HL-60 (cell line): ENCODE results near the gene SLC46A1.

Experiments
- DNase-seq, 2 experiments: peaks; one replicate each; pipeline ENCODE4 v3.0.0-alpha.2; 2010 to 2020; ENCODE audit warnings: low read depth in 1 of 2, low spot score in 1 of 2
- H3K27ac ChIP-seq: fragments of 250-450 bp; sonication (Bioruptor Pico); replicated peaks from 2 replicates; pipeline ENCODE4 v1.5.1; 2020; ENCODE audit warnings: mild to moderate bottlenecking, moderate library complexity
- H3K27me3 ChIP-seq: fragments of 250-450 bp; sonication (Bioruptor Pico); 2 replicates; pipeline ENCODE4 v1.5.1; 2021; ENCODE audit warnings: mild to moderate bottlenecking, moderate library complexity; ENCODE audit not compliant: insufficient read depth, poor library complexity, severe bottlenecking
- H3K4me3 ChIP-seq: replicated peaks from 2 replicates; pipeline ENCODE4 v1.5.1; 2011; ENCODE audit warnings: mild to moderate bottlenecking, control low read depth, low read length; ENCODE audit not compliant: insufficient read depth
- GABPA ChIP-seq: IDR thresholded peaks from 2 replicates; pipeline ENCODE4 v1.6.1; 2012; ENCODE audit warnings: low read depth
- POLR2AphosphoS5 ChIP-seq: IDR thresholded peaks from 2 replicates; pipeline ENCODE4 v1.6.1; 2012; ENCODE audit warnings: low read depth
- SPI1 ChIP-seq: IDR thresholded peaks from 2 replicates; pipeline ENCODE4 v1.6.1; 2012; ENCODE audit warnings: low read depth, mild to moderate bottlenecking, borderline replicate concordance
- TF ChIP-seq, protein P1 (sequence below): IDR thresholded peaks from 2 replicates; pipeline ENCODE4 v1.6.1; 2012; ENCODE audit warnings: low read depth; ENCODE audit not compliant: insufficient replicate concordance
- TF ChIP-seq, protein P2 (sequence below): IDR thresholded peaks from one replicate; pipeline ENCODE4 v1.5.1; 2011; ENCODE audit warnings: low read length, control low read depth, inconsistent platforms; ENCODE audit not compliant: insufficient read depth

Gene SLC46A1

DNA sequence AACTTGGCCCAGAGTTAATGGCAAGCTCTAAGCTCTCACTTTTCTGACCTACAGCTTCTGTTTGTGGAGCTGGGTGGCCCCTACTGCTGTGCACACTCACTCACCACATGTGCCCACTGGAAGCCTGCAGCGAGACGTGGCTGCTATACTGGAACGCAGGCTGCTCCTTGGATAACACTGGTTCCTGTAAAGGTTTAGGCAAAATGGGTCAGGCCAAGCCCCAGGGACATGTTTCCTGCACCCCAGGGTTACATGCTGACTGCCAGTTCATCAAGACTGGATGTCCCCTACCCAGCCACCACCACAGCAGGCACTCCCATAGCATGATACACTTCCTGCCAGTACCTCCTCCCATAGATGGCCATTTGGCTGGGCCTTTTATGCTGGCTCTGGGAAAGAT, 57.0 kb downstream of the SLC46A1 start:
- H3K4me3 ChIP-seq, result no peak overlapping the region
- DNase-seq, result no peak
- TF ChIP-seq GABPA (no peak), POLR2AphosphoS5 (no peak), SPI1 (no peak)
- TF ChIP-seq, protein P1, sequence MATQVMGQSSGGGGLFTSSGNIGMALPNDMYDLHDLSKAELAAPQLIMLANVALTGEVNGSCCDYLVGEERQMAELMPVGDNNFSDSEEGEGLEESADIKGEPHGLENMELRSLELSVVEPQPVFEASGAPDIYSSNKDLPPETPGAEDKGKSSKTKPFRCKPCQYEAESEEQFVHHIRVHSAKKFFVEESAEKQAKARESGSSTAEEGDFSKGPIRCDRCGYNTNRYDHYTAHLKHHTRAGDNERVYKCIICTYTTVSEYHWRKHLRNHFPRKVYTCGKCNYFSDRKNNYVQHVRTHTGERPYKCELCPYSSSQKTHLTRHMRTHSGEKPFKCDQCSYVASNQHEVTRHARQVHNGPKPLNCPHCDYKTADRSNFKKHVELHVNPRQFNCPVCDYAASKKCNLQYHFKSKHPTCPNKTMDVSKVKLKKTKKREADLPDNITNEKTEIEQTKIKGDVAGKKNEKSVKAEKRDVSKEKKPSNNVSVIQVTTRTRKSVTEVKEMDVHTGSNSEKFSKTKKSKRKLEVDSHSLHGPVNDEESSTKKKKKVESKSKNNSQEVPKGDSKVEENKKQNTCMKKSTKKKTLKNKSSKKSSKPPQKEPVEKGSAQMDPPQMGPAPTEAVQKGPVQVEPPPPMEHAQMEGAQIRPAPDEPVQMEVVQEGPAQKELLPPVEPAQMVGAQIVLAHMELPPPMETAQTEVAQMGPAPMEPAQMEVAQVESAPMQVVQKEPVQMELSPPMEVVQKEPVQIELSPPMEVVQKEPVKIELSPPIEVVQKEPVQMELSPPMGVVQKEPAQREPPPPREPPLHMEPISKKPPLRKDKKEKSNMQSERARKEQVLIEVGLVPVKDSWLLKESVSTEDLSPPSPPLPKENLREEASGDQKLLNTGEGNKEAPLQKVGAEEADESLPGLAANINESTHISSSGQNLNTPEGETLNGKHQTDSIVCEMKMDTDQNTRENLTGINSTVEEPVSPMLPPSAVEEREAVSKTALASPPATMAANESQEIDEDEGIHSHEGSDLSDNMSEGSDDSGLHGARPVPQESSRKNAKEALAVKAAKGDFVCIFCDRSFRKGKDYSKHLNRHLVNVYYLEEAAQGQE, result no peak
- TF ChIP-seq, protein P2, sequence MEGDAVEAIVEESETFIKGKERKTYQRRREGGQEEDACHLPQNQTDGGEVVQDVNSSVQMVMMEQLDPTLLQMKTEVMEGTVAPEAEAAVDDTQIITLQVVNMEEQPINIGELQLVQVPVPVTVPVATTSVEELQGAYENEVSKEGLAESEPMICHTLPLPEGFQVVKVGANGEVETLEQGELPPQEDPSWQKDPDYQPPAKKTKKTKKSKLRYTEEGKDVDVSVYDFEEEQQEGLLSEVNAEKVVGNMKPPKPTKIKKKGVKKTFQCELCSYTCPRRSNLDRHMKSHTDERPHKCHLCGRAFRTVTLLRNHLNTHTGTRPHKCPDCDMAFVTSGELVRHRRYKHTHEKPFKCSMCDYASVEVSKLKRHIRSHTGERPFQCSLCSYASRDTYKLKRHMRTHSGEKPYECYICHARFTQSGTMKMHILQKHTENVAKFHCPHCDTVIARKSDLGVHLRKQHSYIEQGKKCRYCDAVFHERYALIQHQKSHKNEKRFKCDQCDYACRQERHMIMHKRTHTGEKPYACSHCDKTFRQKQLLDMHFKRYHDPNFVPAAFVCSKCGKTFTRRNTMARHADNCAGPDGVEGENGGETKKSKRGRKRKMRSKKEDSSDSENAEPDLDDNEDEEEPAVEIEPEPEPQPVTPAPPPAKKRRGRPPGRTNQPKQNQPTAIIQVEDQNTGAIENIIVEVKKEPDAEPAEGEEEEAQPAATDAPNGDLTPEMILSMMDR, result no peak
- H3K27ac ChIP-seq, result no peak overlapping the region
- H3K27me3 ChIP-seq, result no peaks in the 10 kb centered on the region

DNA sequence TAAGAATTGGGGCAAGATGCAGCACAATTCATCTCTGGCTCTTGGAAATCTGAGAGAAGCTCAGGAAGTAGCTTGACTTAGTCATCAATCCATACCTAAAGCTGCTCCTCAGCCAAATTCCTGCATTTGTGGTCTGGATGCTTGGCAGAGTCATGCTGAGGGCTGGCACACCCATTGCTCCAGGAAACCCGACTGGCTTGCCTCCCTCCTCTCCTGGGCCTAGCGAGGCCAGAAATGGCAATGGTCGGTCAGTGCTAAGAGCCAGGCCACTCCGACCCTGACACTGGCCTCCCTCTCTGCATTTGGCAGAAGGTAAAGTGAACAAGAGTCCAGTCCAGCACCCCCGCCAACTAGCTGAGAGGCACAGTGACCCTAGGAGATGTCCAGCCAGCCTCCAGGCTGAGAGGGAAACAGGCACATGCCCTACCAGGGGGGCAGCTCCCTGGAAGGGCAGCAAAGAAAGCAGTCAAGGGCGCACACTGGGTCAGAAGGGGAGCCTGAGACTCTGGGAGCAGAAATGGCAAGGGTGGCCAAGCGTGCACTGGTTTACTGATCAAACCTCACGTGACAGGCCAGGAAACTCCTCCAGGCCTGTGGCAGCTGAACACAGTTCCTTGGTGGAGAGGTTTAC, 58.6 kb downstream of the SLC46A1 start:
- no peak for DNase-seq
- no peak overlapping the region for H3K4me3 ChIP-seq
- H3K27me3 ChIP-seq, result no peaks in the 10 kb centered on the region
- H3K27ac ChIP-seq, result no peak overlapping the region
- TF ChIP-seq, protein P2, result no peak
- TF ChIP-seq, protein P1, result no peak
- no peak for TF ChIP-seq SPI1
- no peak; the same call in 1 of the 2 replicates for TF ChIP-seq POLR2AphosphoS5
- no peak for TF ChIP-seq GABPA

DNA sequence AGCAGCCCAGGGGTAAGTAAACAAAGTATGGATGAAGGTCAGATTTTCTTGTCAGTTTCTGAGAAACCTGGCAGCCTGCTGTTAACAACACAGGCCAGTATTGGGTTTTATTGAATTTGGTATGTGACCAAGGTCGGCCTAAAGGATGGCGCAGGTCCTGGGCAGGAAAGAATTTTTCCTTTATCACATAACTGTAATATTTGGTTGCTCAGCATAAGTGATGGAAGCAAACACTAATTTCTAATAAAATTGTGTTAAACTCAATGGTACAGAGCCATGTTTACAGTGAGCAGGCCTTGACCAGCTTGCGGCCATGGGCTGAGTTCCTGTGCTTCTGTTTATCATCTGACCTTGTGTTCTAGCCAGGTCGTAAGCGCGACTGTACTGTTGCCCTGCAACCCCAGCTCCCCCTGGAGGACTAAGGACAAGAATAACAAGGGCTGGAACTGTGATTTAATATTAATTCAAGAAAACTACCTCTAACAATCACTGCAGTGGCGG, 59.2 kb downstream of the SLC46A1 start:
- no peak overlapping the region for H3K27ac ChIP-seq
- no peak for DNase-seq
- TF ChIP-seq GABPA (no peak), SPI1 (no peak), POLR2AphosphoS5 (no peak)
- TF ChIP-seq, protein P2, result no peak
- TF ChIP-seq, protein P1, result no peak
- no peak overlapping the region for H3K4me3 ChIP-seq
- no peaks in the 10 kb centered on the region for H3K27me3 ChIP-seq
